ENCODE measurements around the gene MAP3K1.
"Not testable (repeated sequence)": the region's sequence is repeated elsewhere in the genome, so short reads cannot be mapped to it uniquely, and the experiment has no call there.

MAP3K1 gene

DNA sequence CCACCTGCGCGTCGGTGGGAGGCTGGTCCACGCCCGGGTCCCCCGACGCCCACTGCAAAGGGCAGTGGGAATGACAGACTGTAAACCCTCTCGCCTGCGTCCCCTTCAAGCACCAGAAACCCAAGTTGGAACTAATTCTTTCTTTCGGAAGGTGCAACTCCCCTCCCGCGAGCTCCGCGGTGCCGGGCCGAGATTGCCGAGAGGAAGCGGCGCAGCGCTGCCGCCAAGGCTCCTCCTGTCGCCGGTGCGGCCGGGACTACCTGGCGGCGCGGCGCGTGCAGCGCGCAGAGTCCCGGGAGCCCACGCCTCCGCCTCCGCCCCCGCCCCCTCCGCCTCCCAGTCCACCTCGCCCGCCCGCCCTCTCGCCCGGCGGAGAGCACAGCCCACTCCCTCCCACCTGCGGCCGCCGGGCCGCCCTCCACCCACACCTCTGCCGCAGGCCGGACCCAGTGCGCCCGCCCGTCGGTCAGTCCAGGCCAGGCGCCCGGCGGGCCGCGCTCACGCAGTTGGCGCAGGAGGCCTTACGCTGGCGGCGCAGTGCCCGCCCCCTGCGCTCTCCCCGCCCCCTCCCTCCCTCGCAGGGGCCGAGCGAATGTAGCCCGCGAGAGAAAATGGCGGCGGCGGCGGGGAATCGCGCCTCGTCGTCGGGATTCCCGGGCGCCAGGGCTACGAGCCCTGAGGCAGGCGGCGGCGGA is at the start of gene MAP3K1:
MAP3K1 (plus strand) TSS at position 587 of the 695 bp plus-strand sequence; CDS start at position 612, 25 bp downstream.
- DNase-seq (ENCODE audit: low read depth) = no peak

- no peak for DNase-seq (ENCODE audit: low read depth)
Measured at GRCh38 chr5:56766926-56767325, 48.4 kb upstream of the MAP3K1 start.

- no peak for DNase-seq (ENCODE audit: low read depth)
Measured at GRCh38 chr5:56769875-56770604, 45.3 kb upstream of the MAP3K1 start.

DNA sequence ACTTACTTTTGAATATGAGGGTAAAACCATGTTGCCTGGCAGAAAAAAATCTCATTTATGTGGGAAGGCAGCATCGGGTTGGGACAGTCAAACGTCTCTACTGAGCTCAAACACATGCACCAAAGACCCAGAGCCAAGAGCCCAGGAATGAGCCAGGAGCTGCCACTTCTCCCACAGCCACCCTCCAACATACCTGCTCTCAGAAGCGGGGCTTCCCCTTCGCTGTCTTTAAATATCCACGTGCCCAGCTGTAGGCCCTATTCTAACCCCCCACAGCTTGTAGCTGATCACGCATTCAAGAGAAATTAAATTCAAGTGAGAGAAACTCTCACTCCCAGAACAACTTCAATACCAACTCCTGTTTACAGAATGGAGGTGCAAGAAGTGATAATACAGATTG is 42.6 kb upstream of the MAP3K1 start:
- DNase-seq (ENCODE audit: low read depth) = no peak

- DNase-seq (ENCODE audit: low read depth) = no peak
Measured at GRCh38 chr5:56774957-56775356, 40.4 kb upstream of the MAP3K1 start.

GRCh38 chr5:56776212-56776846 is 39.0 kb upstream of the MAP3K1 start:
- not testable (repeated sequence) for DNase-seq (ENCODE audit: low read depth)

DNA sequence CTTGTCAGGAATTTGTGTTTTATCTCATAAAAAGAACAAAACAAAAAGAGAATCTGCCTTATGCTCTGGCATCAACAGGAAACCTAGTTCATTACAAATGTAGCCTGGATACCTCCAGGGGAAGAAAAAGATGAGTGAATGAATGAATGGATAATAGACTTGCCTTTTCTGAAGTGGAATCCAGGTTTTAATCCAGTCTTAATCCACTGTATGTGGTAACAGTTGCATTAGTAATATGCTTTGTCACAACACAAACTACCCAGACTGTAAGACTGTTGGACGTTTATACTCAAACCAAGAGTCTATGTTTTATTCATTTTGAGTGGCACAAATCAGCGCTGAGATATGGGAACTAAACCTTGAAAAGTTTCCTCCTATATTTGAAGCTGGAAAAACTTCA is 32.1 kb upstream of the MAP3K1 start:
- no peak for DNase-seq (ENCODE audit: low read depth)

DNA sequence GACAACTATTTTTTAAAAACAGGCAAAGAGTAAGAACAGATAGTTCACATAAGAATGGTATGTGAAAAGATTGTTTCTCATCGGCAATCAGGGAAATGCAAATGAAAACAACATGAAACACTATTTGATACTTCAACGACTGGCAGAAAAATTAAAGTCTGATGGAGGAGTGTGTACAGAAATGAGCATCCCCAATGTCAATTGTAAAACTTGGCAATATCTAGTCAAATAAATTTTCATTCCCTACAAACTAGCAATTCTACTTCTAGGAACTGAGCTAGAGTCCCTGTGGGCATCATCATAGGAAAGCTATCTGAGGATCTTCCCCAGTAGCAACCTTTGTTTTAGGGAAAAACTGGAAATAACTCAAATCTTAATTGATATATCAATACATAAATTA is 29.0 kb upstream of the MAP3K1 start:
- no peak for DNase-seq (ENCODE audit: low read depth)

- no peak for DNase-seq (ENCODE audit: low read depth)
Measured at GRCh38 chr5:56791396-56791795, 24.0 kb upstream of the MAP3K1 start.

- no peak for DNase-seq (ENCODE audit: low read depth)
Measured at GRCh38 chr5:56798521-56798920, 16.8 kb upstream of the MAP3K1 start.

- no peak for DNase-seq (ENCODE audit: low read depth)
Measured at GRCh38 chr5:56800186-56800585, 15.2 kb upstream of the MAP3K1 start.

GRCh38 chr5:56801256-56801655 is 14.1 kb upstream of the MAP3K1 start:
- DNase-seq (ENCODE audit: low read depth) = no peak

DNA sequence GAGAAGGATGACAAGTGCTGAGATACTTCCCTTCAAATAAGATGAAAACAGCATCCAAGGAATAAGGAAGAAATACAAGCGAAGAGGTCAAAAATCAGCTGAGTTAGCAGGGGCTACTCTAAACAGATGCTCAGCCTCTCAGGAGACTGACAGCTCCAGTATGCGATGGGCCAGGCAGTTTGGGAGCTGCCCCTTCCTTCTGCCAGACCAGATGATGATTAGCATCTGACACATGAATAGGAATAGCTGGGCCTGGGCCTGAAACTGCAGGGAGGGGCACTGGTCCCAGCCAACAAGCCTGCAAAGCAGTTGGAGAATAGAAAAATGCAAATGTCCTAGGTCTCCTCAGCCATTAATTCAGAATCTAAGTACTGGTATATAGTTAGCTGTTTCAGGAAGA is 13.1 kb upstream of the MAP3K1 start:
- DNase-seq (ENCODE audit: low read depth) = no peak

DNA sequence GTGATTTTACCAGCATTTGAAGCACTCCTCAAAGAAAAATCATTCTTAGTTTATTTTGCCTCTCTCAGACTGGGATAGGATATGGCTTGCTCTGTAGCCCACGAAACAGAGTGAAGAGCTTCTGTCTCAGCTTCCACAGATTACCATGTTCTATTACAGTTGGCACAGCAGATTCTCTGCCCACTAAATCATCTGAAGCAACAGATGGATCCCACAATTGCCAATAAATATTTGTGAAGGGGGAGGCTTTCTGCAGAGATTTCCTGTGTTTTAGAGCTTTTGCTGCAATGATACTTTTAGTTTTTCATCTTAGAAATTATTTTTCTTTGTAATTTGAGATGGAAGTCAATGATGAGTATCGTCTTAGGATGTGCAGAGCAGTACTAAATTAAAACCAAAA is 12.3 kb upstream of the MAP3K1 start:
- DNase-seq (ENCODE audit: low read depth) = no peak

- DNase-seq (ENCODE audit: low read depth) = no peak
Measured at GRCh38 chr5:56803894-56804293, 11.5 kb upstream of the MAP3K1 start.

DNA sequence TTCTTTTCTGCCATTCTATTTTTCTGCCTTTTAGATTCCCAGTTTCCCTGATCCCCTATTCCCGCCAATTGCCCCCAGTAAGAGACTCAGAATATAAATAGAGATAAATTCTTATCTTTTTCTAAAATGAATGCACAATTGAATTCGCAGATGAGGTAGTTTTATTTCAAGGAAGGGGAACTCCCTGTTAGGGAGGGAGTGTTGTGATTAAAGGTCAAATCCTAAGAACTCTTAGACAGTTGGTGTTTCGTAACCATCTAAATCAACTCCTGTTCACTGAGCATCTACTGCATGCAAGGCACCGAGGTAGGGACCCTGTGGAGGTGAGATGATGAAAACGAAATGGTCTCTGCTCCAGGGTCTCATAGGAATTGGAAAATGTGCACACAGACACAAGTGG is 7.7 kb upstream of the MAP3K1 start:
- no peak for DNase-seq (ENCODE audit: low read depth)

GRCh38 chr5:56808211-56808610 is 7.1 kb upstream of the MAP3K1 start:
- no peak for DNase-seq (ENCODE audit: low read depth)

- DNase-seq (ENCODE audit: low read depth) = no peak
Measured at GRCh38 chr5:56810826-56811225, 4.5 kb upstream of the MAP3K1 start.

- DNase-seq (ENCODE audit: low read depth) = no peak
Measured at GRCh38 chr5:56812110-56812509, 3.2 kb upstream of the MAP3K1 start.

GRCh38 chr5:56813302-56813701 is 2.0 kb upstream of the MAP3K1 start:
- no peak for DNase-seq (ENCODE audit: low read depth)

DNA sequence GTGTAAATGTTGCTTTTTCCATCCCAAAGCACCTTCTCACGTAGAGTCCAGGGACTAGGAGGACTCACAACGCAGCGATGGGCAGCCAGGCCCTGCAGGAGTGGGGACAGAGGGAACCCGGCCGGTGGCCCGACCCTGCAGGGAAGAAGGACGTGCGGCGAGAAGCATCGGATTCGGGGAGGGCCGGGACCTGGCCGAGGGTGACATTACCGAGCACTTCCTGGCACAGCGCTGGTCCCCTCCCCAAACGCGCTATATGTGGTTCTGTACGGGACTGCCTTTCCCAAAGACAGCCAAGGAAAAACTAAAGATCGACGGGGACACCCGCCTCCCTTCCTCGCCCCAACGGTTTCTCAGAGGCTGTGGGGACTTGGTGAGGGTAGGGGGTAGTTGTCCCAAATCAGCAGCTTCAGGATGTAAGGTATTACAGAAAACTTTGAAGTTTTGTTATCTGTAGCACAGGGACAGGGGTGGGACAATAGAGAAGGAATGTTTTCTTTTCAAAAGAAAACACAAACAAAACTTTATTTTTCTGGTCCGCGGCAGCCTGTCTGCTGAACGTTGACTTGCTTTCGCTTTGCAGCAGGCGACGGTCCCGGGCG is 887 bp upstream of the MAP3K1 start:
- DNase-seq (ENCODE audit: low read depth) = no peak

DNA sequence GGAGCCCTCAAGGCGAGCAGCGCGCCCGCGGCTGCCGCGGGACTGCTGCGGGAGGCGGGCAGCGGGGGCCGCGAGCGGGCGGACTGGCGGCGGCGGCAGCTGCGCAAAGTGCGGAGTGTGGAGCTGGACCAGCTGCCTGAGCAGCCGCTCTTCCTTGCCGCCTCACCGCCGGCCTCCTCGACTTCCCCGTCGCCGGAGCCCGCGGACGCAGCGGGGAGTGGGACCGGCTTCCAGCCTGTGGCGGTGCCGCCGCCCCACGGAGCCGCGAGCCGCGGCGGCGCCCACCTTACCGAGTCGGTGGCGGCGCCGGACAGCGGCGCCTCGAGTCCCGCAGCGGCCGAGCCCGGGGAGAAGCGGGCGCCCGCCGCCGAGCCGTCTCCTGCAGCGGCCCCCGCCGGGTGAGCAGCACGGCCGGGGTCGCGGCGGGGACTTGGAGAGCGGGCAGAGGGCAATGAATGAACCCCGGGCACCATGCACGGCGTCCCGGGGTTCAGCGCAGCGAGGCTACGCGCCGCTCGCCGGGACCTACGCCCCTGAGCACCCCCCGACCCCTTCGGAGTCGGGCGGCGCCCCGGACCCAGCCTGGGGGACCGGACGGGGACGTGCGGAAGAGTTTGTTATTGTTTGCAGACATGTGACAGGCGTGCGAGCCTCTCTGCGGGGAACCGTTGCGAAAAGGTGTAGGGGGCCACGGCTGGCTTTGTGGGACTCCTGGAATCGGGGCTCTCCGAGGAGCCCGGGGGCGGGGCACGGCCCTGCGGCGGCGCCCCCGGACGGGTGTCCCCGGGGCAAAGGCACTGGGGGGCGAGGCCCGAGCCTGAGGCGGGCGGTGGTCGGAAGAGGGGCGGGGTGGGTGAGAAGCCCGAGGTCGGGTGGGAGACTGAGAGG is 553 bp downstream of the MAP3K1 start:
- no peak for DNase-seq (ENCODE audit: low read depth)

All from non-pigmented ciliary epithelial cell (primary cell).